Esophagus (tissue), 2 donors: ENCODE results near the gene CCNQ. TPM values are rescaled to one million over a fixed set of nuclear protein-coding genes. Genes with fewer than 3 reads are reported as not detected.

Source experiments
- H3K27ac ChIP-seq, 2 donors: one replicate each; pipeline ENCODE4 v1.5.1; 2013; ENCODE audit warnings: low read depth in 2 of 2, mild to moderate bottlenecking in 2 of 2, inconsistent platforms in 1 of 2, low read length in 1 of 2, moderate library complexity in 1 of 2
- H3K27me3 ChIP-seq, 2 donors: one replicate each; pipeline ENCODE4 v1.6.1; 2013; ENCODE audit warnings: low read length in 2 of 2, control low read depth in 1 of 2, mild to moderate bottlenecking in 1 of 2; ENCODE audit not compliant: insufficient read depth in 2 of 2, control insufficient read depth in 1 of 2
- H3K36me3 ChIP-seq, 2 donors: one replicate each; pipeline ENCODE4 v1.6.1; 2013; ENCODE audit warnings: low read length in 1 of 2; ENCODE audit not compliant: control insufficient read depth in 2 of 2, insufficient read depth in 2 of 2
- H3K4me1 ChIP-seq, 2 donors: one replicate each; pipeline ENCODE4 v1.6.1; 2013; ENCODE audit warnings: low read length in 1 of 2; ENCODE audit not compliant: control insufficient read depth in 2 of 2, insufficient read depth in 2 of 2
- H3K4me3 ChIP-seq, 2 donors: one replicate each; pipeline ENCODE4 v1.5.1; 2013; ENCODE audit warnings: low read length in 2 of 2, mild to moderate bottlenecking in 2 of 2, low read depth in 1 of 2, moderate library complexity in 1 of 2
- H3K9me3 ChIP-seq, 2 donors: one replicate each; pipeline ENCODE4 v1.6.1; 2013; ENCODE audit warnings: mild to moderate bottlenecking in 2 of 2, low read depth in 1 of 2, low read length in 1 of 2, moderate library complexity in 1 of 2; ENCODE audit not compliant: control insufficient read depth in 2 of 2, insufficient read depth in 1 of 2
- WGBS, 2 donors: extraction: QIAGEN DNeasy Blood & Tissue Kit; methylation state at CpG; one replicate each; pipeline ENCODE4 v1.1.7; 2013; 5-methylcytosine and 5-hydroxymethylcytosine counted together
- polyA plus RNA-seq, 2 donors: library from polyadenylated mRNA; stranded (reverse); fragments of 200-250 nt; gene quantifications; one replicate each; pipeline ENCODE4 v1.2.3, GENCODE V29; 2013
- donor health status: healthy with polysubstance abuse.
- donor health status: Bipolar disorder and iron deficiency.

Gene CCNQ
- polyA plus RNA-seq, 2 donors, result 20.1 to 24.7 TPM

GRCh38 chrX:153637121-153638040, 38.4 kb upstream of the CCNQ start:
- Histone ChIP-seq H3K4me1 (no peaks in the 10 kb centered on the region), H3K9me3 (no peaks in the 10 kb centered on the region), H3K36me3 (no peaks in the 10 kb centered on the region), H3K27ac (no peak overlapping the region), H3K27me3 (peaks cover 0 to 3% of the 10 kb centered on the region in 2 donors), H3K4me3 (no peak overlapping the region)
- WGBS, 2 donors, result 77 to 79% methylated on average over 25 to 27 of the region's 27 CpGs

- 50 to 65% methylated on average over 5 of the region's 5 CpGs for WGBS, 2 donors
- no peaks in the 10 kb centered on the region for H3K4me1 ChIP-seq
- no peaks in the 10 kb centered on the region for H3K9me3 ChIP-seq
- no peak overlapping the region for H3K4me3 ChIP-seq
- H3K27ac ChIP-seq, result no peak overlapping the region
- H3K27me3 ChIP-seq, result peaks cover 0 to 3% of the 10 kb centered on the region in 2 donors
- H3K36me3 ChIP-seq, result no peaks in the 10 kb centered on the region
Observed at GRCh38 chrX:153636716-153637115, 37.8 kb upstream of the CCNQ start.

- H3K4me1 ChIP-seq, result no peaks in the 10 kb centered on the region
- WGBS, 2 donors, result 82 to 86% methylated on average over 21 of the region's 21 CpGs
Observed at GRCh38 chrX:153635788-153636668, 37.1 kb upstream of the CCNQ start.

GRCh38 chrX:153635388-153635787, 36.4 kb upstream of the CCNQ start:
- no peaks in the 10 kb centered on the region for H3K36me3 ChIP-seq
- H3K4me3 ChIP-seq, result no peak overlapping the region
- H3K27me3 ChIP-seq, result peaks cover 0 to 3% of the 10 kb centered on the region in 2 donors
- 64 to 76% methylated on average over 6 of the region's 6 CpGs for WGBS, 2 donors
- H3K4me1 ChIP-seq, result no peaks in the 10 kb centered on the region
- no peak overlapping the region for H3K27ac ChIP-seq
- no peaks in the 10 kb centered on the region for H3K9me3 ChIP-seq

More at GRCh38 chrX:153635788-153636668, 37.1 kb upstream of the CCNQ start:
- H3K4me3 ChIP-seq, result no peak overlapping the region
- H3K27ac ChIP-seq, result no peak overlapping the region
- H3K27me3 ChIP-seq, result peaks cover 0 to 3% of the 10 kb centered on the region in 2 donors
- no peaks in the 10 kb centered on the region for H3K9me3 ChIP-seq
- no peaks in the 10 kb centered on the region for H3K36me3 ChIP-seq

- Histone ChIP-seq H3K9me3 (no peaks in the 10 kb centered on the region), H3K36me3 (no peaks in the 10 kb centered on the region), H3K4me1 (no peaks in the 10 kb centered on the region), H3K27ac (no peak overlapping the region), H3K4me3 (no peak overlapping the region), H3K27me3 (peaks cover 0 to 3% of the 10 kb centered on the region in 2 donors)
- WGBS, 2 donors, result 42 to 57% methylated on average over 15 of the region's 15 CpGs
Observed at GRCh38 chrX:153634832-153635231, 35.9 kb upstream of the CCNQ start.

GRCh38 chrX:153634236-153634635, 35.3 kb upstream of the CCNQ start:
- Histone ChIP-seq H3K27ac (no peak overlapping the region), H3K9me3 (no peaks in the 10 kb centered on the region), H3K27me3 (peaks cover 0 to 3% of the 10 kb centered on the region in 2 donors), H3K4me3 (no peak overlapping the region), H3K36me3 (no peaks in the 10 kb centered on the region), H3K4me1 (no peaks in the 10 kb centered on the region)
- WGBS, 2 donors, result 76 to 85% methylated on average over 9 of the region's 9 CpGs

GRCh38 chrX:153633607-153634180, 34.8 kb upstream of the CCNQ start:
- Histone ChIP-seq H3K4me1 (no peaks in the 10 kb centered on the region), H3K36me3 (no peaks in the 10 kb centered on the region), H3K27me3 (peaks cover 0 to 3% of the 10 kb centered on the region in 2 donors), H3K4me3 (no peak overlapping the region), H3K9me3 (no peaks in the 10 kb centered on the region), H3K27ac (no peak overlapping the region)
- 83 to 84% methylated on average over 14 to 15 of the region's 15 CpGs for WGBS, 2 donors

GRCh38 chrX:153633048-153633447, 34.1 kb upstream of the CCNQ start:
- H3K4me1 ChIP-seq, result no peaks in the 10 kb centered on the region
- H3K4me3 ChIP-seq, result no peak overlapping the region
- no peaks in the 10 kb centered on the region for H3K27me3 ChIP-seq
- no peaks in the 10 kb centered on the region for H3K9me3 ChIP-seq
- H3K36me3 ChIP-seq, result no peaks in the 10 kb centered on the region
- no peak overlapping the region for H3K27ac ChIP-seq
- 87 to 91% methylated on average over 14 of the region's 14 CpGs for WGBS, 2 donors

- H3K36me3 ChIP-seq, result no peaks in the 10 kb centered on the region
- H3K4me1 ChIP-seq, result no peaks in the 10 kb centered on the region
- no peak overlapping the region for H3K27ac ChIP-seq
- WGBS, 2 donors, result 76 to 98% methylated on average over 7 of the region's 7 CpGs
- no peak overlapping the region for H3K4me3 ChIP-seq
- H3K9me3 ChIP-seq, result no peaks in the 10 kb centered on the region
- H3K27me3 ChIP-seq, result no peaks in the 10 kb centered on the region
Observed at GRCh38 chrX:153632595-153632946, 33.6 kb upstream of the CCNQ start.
